ENCODE data around the gene SEMA5A.
"Not testable (repeated sequence)": the region's sequence is repeated elsewhere in the genome, so short reads cannot be mapped to it uniquely, and the experiment has no call there.

GRCh38 chr5:9353048-9353447 is 192.8 kb downstream of the SEMA5A start:
- TF ChIP-seq POLR2A (IDR thresholded peaks at IDR 0.05; ENCODE audit: low read depth, low read length); TAF1 (IDR thresholded peaks at IDR 0.05; ENCODE audit: borderline replicate concordance, low read depth, low read length): not testable (repeated sequence)

All from GM12892 (cell line).